AG04450 (cell line): Measurements from ENCODE around the gene TMPRSS9. TPM values are rescaled to one million over a fixed set of nuclear protein-coding genes. Genes with fewer than 3 reads are reported as not detected.

ENCODE experiments used
- CTCF ChIA-PET: fragments of 300-600, 350-600 bp; formaldehyde crosslinking; extraction: SDS; loops from one replicate; lab custom pipeline; 2022; ENCODE audit warnings: antibody characterized with exemption, inconsistent platforms; lab: Charles Lee
- POLR2A ChIA-PET: fragments of 350-600 bp; formaldehyde crosslinking; extraction: SDS; loops from one replicate; lab custom pipeline; 2021; ENCODE audit warnings: antibody characterized with exemption, inconsistent platforms; lab: Yijun Ruan, JAX
- DNase-seq: peaks from one replicate; pipeline ENCODE4 v3.0.0-alpha.2; 2011; ENCODE audit warnings: low read depth, low spot score
- H3K27ac ChIP-seq: one replicate; pipeline ENCODE4 v1.5.1; 2012; ENCODE audit warnings: low read depth, low read length, control low read depth
- H3K27me3 ChIP-seq: one replicate; pipeline ENCODE4 v1.6.0; 2012; ENCODE audit warnings: low read length; ENCODE audit not compliant: control insufficient read depth, insufficient read depth
- H3K4me3 ChIP-seq: 2 replicates; pipeline ENCODE4 v1.5.1; 2011; ENCODE audit warnings: mild to moderate bottlenecking, low read depth, low read length, control low read depth
- H3K9me3 ChIP-seq: 2 replicates; pipeline ENCODE4 v1.5.1; 2012; ENCODE audit warnings: low read length; ENCODE audit not compliant: control insufficient read depth, insufficient read depth
- polyA plus RNA-seq: library from polyadenylated mRNA; depleted of rRNA; stranded (reverse); fragments of >200 nt; gene quantifications from 2 replicates; pipeline ENCODE4 v1.2.3, GENCODE V29; 2011
- TF ChIP-seq, protein P1 (sequence below): IDR thresholded peaks from 2 replicates; pipeline ENCODE4 v1.5.1; 2011; ENCODE audit warnings: low read depth, low read length, control low read depth, inconsistent platforms

TMPRSS9 gene
- polyA plus RNA-seq, 1 experiment = not detected

GRCh38 chr19:2449019-2449418, 89.0 kb downstream of the TMPRSS9 start:
- H3K27me3 ChIP-seq = no peaks in the 10 kb centered on the region
- H3K9me3 ChIP-seq = no peaks in the 10 kb centered on the region; the same call in 1 of the 2 replicates
- DNase-seq = no peak
- POLR2A ChIA-PET = interaction anchor here (0.8 kb wide), 1 partner anchor 27 kb away, joined by 3 read pairs; the partner anchor contains the start of gene GADD45B
- CTCF ChIA-PET = interaction anchor here (0.6 kb wide), 1 partner anchor 163 kb away, joined by 3 read pairs; no protein-coding TSS in a partner anchor
- H3K4me3 ChIP-seq = no peak overlapping the region
- no peak overlapping the region for H3K27ac ChIP-seq
- TF ChIP-seq, protein P1, sequence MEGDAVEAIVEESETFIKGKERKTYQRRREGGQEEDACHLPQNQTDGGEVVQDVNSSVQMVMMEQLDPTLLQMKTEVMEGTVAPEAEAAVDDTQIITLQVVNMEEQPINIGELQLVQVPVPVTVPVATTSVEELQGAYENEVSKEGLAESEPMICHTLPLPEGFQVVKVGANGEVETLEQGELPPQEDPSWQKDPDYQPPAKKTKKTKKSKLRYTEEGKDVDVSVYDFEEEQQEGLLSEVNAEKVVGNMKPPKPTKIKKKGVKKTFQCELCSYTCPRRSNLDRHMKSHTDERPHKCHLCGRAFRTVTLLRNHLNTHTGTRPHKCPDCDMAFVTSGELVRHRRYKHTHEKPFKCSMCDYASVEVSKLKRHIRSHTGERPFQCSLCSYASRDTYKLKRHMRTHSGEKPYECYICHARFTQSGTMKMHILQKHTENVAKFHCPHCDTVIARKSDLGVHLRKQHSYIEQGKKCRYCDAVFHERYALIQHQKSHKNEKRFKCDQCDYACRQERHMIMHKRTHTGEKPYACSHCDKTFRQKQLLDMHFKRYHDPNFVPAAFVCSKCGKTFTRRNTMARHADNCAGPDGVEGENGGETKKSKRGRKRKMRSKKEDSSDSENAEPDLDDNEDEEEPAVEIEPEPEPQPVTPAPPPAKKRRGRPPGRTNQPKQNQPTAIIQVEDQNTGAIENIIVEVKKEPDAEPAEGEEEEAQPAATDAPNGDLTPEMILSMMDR = no peak

DNA sequence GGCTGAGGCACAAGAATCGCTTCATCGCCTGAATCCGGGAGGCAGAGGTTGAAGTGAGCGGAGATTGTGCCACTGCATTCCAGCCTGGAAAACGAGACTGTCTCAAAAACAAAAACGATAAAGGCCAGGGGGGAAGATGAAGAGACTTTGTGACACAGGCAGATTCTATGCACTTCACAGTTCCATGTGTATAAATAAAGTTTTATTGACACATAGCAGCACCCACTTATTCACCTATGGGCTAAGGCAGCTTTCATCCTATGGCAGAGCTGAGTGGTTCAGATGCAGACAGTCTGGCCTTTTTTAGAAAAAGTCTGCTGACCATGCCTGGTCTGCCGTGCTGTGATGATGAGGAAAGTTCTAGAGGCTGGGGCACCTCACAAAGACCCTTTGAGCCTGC, 91.1 kb downstream of the TMPRSS9 start:
- no peaks in the 10 kb centered on the region; the same call in 1 of the 2 replicates for H3K9me3 ChIP-seq
- ChIA-PET CTCF (interaction anchor here (0.5 kb wide), 1 partner anchor 12 kb away, joined by 5 read pairs; no protein-coding TSS in a partner anchor), POLR2A (no interaction called here)
- no peaks in the 10 kb centered on the region for H3K27me3 ChIP-seq
- no peak overlapping the region for H3K27ac ChIP-seq
- TF ChIP-seq, protein P1 = no peak
- DNase-seq = no peak
- no peak overlapping the region for H3K4me3 ChIP-seq

- DNase-seq = no peak
- H3K4me3 ChIP-seq = no peak overlapping the region
- H3K27me3 ChIP-seq = no peaks in the 10 kb centered on the region
- H3K9me3 ChIP-seq = no peaks in the 10 kb centered on the region; the same call in 1 of the 2 replicates
- ChIA-PET POLR2A (no interaction called here), CTCF (no interaction called here)
- no peak overlapping the region for H3K27ac ChIP-seq
- TF ChIP-seq, protein P1 = no peak
Measured at GRCh38 chr19:2451741-2452140, 91.7 kb downstream of the TMPRSS9 start.

GRCh38 chr19:2453431-2454025, 93.5 kb downstream of the TMPRSS9 start:
- TF ChIP-seq, protein P1 = no peak
- H3K4me3 ChIP-seq = no peak overlapping the region
- H3K27me3 ChIP-seq = no peaks in the 10 kb centered on the region
- no peaks in the 10 kb centered on the region; the same call in 1 of the 2 replicates for H3K9me3 ChIP-seq
- no peak for DNase-seq
- ChIA-PET POLR2A (interaction anchor here (0.5 kb wide), 1 partner anchor 1700 kb away, joined by 4 read pairs; no protein-coding TSS in a partner anchor), CTCF (interaction anchor here (0.8 kb wide), 1 partner anchor 158 kb away, joined by 5 read pairs; no protein-coding TSS in a partner anchor)
- no peak overlapping the region for H3K27ac ChIP-seq
